ENCODE results near the gene PIK3R5. TPM values are rescaled to one million over a fixed set of nuclear protein-coding genes. Genes with fewer than 3 reads are reported as not detected.

Gene PIK3R5
- total RNA-seq, 4 donors from 2014 or later, result 1.6 to 12.0 (median 8.4) TPM

DNA sequence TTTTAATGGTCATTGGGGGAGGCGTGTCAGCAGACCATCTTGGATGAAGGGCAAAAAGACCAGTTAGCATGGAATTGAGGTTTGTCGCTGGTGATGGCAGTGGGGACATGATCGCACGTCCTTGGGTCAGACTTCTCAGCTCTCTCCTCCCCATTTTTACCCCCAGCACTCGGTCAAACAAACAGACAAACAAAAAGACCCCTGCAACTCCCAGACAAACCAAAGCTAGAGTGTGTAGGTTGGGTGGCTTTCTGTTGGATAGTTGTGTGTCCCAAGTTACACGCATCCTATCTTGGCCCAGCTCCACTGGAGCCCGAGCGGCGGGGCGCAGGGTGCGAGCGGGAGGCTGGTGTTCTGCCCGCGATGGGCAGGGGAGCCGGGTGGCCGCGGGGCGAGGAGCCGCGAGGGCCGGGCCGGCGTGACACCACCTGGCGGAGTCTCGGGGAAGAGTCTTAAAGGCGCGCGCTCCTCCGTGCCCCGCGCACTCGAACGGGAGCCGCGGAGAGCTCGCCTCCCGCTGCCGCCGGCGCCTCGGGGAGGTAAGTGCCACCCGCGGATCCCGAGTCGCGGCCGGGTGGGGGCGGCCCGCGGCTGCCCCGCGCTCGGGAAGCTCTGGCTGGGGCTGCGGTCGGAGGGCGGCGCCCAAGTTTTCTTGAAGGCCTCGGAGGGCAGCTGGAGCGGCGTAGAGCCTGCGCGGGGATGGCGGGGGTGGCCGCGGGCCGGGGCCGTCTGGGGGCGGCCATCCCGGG lies 37.3 kb upstream of the PIK3R5 start:
- Histone ChIP-seq H3K4me1 (peaks cover 0 to 11% of the 10 kb centered on the region in 2 donors), H3K27me3 (peaks cover 4 to 6% of the 10 kb centered on the region in 2 donors), H3K36me3 (no peaks in the 10 kb centered on the region), H3K9me3 (no peaks in the 10 kb centered on the region), H3K4me3 (peak overlapping the region; percentile 9 to 30), H3K27ac (no peak overlapping the region)
- no peak for TF ChIP-seq POLR2A (IDR thresholded peaks at IDR 0.05)
- TF ChIP-seq, protein P1, sequence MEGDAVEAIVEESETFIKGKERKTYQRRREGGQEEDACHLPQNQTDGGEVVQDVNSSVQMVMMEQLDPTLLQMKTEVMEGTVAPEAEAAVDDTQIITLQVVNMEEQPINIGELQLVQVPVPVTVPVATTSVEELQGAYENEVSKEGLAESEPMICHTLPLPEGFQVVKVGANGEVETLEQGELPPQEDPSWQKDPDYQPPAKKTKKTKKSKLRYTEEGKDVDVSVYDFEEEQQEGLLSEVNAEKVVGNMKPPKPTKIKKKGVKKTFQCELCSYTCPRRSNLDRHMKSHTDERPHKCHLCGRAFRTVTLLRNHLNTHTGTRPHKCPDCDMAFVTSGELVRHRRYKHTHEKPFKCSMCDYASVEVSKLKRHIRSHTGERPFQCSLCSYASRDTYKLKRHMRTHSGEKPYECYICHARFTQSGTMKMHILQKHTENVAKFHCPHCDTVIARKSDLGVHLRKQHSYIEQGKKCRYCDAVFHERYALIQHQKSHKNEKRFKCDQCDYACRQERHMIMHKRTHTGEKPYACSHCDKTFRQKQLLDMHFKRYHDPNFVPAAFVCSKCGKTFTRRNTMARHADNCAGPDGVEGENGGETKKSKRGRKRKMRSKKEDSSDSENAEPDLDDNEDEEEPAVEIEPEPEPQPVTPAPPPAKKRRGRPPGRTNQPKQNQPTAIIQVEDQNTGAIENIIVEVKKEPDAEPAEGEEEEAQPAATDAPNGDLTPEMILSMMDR (IDR thresholded peaks at IDR 0.05), result peak; percentile 14 to 52 (median 31)
- DNase-seq, result peak; percentile 24 to 28
- intact Hi-C loops (cut with DNase I; ENCODE audit: low total_unique reads), result no loop called here

DNA sequence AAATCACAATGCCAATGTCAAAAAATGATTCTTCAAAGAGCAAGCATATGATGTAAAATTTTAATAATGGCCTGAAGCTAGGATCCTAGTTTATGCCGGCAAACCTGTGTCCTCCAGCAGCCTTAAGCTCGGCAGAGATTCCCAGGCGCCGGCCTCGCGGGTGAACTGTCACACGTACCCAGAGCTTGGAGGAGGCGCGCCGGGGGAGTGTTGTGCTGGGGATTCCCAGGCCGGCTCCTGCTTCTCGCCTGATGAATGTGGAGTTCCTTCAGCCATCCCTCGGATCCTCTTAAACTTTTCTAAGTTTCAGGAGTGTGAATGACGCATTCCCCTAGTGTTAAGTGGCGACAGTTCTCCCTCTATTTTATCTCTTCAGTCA lies 36.7 kb upstream of the PIK3R5 start:
- Histone ChIP-seq H3K9me3 (no peaks in the 10 kb centered on the region), H3K4me1 (peaks cover 0 to 11% of the 10 kb centered on the region in 2 donors), H3K27ac (no peak overlapping the region), H3K27me3 (peaks cover 4 to 6% of the 10 kb centered on the region in 2 donors), H3K36me3 (no peaks in the 10 kb centered on the region), H3K4me3 (peak overlapping the region in 1 of 2 donors; percentile 9)
- no peak for TF ChIP-seq POLR2A (IDR thresholded peaks at IDR 0.05)
- TF ChIP-seq, protein P1 (IDR thresholded peaks at IDR 0.05), result no peak
- intact Hi-C loops (cut with DNase I; ENCODE audit: low total_unique reads), result no loop called here
- no peak for DNase-seq

DNA sequence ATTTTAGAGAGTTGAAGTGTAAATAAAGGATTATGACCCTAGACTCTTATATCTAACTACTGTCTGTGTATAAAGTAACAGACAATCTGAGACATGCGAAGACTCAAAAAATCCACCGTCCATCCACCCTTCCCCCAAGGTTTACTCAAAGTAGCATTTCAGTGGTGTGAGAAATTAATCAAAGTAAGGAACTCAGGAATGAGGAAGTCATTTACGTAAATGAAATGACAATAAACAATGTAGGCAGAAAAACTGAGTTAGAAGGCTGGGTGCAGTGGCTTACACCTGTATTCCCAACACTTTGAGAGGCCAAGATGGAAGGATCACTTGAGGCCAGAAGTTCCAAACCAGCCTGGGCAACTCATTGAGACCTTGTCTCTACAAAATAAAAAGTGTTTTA lies 36.1 kb upstream of the PIK3R5 start:
- Histone ChIP-seq H3K4me3 (no peak overlapping the region), H3K27ac (no peak overlapping the region), H3K36me3 (no peaks in the 10 kb centered on the region), H3K9me3 (no peaks in the 10 kb centered on the region), H3K4me1 (peaks cover 0 to 11% of the 10 kb centered on the region in 2 donors), H3K27me3 (peaks cover 4 to 6% of the 10 kb centered on the region in 2 donors)
- intact Hi-C loops (cut with DNase I; ENCODE audit: low total_unique reads), result no loop called here
- no peak for DNase-seq
- TF ChIP-seq POLR2A (IDR thresholded peaks at IDR 0.05), result no peak
- TF ChIP-seq, protein P1 (IDR thresholded peaks at IDR 0.05), result no peak

DNA sequence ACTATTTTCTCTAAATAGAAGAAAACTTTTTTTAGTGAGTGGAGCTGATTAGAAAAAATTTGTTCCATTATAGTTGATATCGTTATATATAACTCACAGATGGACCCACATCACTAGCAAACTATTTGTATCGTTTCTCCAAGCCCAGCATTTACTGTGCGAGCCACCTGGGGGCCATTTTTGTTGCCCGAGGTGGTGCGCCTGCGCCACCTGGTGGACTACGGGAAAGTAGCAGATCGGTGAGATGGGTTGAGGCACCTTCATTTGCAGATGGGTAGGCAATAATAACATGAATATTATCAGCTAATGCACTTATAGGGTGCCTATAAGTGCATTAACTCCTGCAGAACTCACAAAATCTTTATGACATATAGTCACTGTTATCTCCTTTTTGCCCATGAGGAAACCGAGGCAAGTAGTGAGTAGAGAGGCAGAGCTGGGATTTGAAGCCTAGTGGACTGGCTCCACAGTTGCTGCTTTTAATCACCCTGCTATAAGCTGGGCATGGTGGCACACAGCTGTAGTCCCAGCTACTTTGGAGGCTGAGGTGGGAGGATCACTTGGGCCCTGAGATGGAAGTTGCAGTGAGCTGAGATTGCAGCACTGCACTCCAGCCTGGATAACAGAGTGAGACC lies 32.6 kb upstream of the PIK3R5 start:
- Histone ChIP-seq H3K4me1 (peaks cover 0 to 4% of the 10 kb centered on the region in 2 donors), H3K27me3 (no peaks in the 10 kb centered on the region), H3K27ac (no peak overlapping the region), H3K4me3 (no peak overlapping the region), H3K36me3 (no peaks in the 10 kb centered on the region), H3K9me3 (no peaks in the 10 kb centered on the region)
- no peak for DNase-seq
- intact Hi-C loops (cut with DNase I; ENCODE audit: low total_unique reads), result no loop called here
- TF ChIP-seq POLR2A (IDR thresholded peaks at IDR 0.05), result no peak
- TF ChIP-seq, protein P1 (IDR thresholded peaks at IDR 0.05), result peak; percentile 46 to 58 (median 54)

DNA sequence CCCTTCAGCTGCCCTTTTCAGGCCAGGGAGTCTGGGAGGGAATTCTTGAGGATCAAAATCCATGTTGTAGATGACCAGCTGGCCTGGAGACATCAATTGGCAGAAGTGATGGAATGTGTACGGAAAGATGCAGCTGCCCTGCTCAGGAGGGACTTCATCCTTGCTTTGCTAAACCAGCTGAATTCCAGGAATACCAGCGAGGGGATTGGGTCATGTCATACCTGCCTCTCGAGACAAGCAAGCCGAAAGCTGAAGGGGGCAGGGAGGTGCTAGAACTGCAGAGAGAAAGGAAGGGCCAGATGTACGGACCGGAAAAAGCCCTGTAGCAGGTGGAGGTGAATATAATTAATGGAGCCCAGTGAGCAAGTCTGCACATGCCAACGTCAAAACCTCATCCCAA lies 30.2 kb upstream of the PIK3R5 start:
- no peak for DNase-seq
- no peaks in the 10 kb centered on the region for H3K36me3 ChIP-seq
- H3K4me3 ChIP-seq, result no peak overlapping the region
- no peaks in the 10 kb centered on the region for H3K9me3 ChIP-seq
- H3K27ac ChIP-seq, result no peak overlapping the region
- no peak for TF ChIP-seq POLR2A (IDR thresholded peaks at IDR 0.05)
- TF ChIP-seq, protein P1 (IDR thresholded peaks at IDR 0.05), result no peak
- no peaks in the 10 kb centered on the region for H3K4me1 ChIP-seq
- intact Hi-C loops (cut with DNase I; ENCODE audit: low total_unique reads), result no loop called here
- H3K27me3 ChIP-seq, result no peaks in the 10 kb centered on the region
